ENCODE results near the gene UROS. TPM values are rescaled to one million over a fixed set of nuclear protein-coding genes. Genes with fewer than 3 reads are reported as not detected.

The UROS gene
- total RNA-seq, 4 donors from 2014 or later = 29.7 to 46.5 (median 36.4) TPM

- H3K36me3 ChIP-seq = peaks cover 20 to 52% (median 49%) of the 10 kb centered on the region in 4 donors
- intact Hi-C loops (cut with DNase I) = no loop called here
- no peak overlapping the region for H3K4me3 ChIP-seq
- H3K27me3 ChIP-seq = no peaks in the 10 kb centered on the region
- 97% methylated on average over 7 of the region's 17 CpGs for WGBS
- DNase-seq (ENCODE audit: extremely low spot score) = no peak
- no peak for TF ChIP-seq POLR2A (IDR thresholded peaks at IDR 0.05; ENCODE audit: low read depth)
- no peak for TF ChIP-seq POLR2AphosphoS5 (IDR thresholded peaks at IDR 0.05)
- TF ChIP-seq EP300 (IDR thresholded peaks at IDR 0.05) = no peak
- TF ChIP-seq, protein P1, sequence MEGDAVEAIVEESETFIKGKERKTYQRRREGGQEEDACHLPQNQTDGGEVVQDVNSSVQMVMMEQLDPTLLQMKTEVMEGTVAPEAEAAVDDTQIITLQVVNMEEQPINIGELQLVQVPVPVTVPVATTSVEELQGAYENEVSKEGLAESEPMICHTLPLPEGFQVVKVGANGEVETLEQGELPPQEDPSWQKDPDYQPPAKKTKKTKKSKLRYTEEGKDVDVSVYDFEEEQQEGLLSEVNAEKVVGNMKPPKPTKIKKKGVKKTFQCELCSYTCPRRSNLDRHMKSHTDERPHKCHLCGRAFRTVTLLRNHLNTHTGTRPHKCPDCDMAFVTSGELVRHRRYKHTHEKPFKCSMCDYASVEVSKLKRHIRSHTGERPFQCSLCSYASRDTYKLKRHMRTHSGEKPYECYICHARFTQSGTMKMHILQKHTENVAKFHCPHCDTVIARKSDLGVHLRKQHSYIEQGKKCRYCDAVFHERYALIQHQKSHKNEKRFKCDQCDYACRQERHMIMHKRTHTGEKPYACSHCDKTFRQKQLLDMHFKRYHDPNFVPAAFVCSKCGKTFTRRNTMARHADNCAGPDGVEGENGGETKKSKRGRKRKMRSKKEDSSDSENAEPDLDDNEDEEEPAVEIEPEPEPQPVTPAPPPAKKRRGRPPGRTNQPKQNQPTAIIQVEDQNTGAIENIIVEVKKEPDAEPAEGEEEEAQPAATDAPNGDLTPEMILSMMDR (IDR thresholded peaks at IDR 0.05) = no peak
- H3K4me1 ChIP-seq = no peaks in the 10 kb centered on the region
- H3K27ac ChIP-seq (replicated peaks in 1 of 4) = no peak overlapping the region
- H3K9me3 ChIP-seq = no peaks in the 10 kb centered on the region
These were observed 34.7 kb downstream of the UROS start for GRCh38 chr10:125788156-125789034.

DNA sequence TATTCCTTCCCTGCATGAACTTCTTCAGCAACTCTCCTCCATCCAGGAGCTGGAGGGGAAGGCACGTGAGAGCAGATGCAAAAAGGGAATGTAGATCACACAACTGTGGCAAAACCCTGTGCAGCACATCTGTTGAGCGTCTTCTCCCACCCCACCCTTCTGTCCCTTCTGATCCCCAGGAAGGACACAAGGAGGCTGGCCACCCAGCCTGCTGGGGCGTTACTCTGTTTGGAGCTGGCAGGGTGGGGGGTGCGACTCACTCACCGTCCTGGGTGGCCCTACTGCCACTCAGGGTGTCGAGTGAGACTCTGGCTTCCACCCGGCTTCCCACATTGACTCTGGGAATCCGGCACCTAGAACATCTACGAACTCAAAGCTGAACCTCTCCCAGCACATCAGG is 37.3 kb downstream of the UROS start:
- H3K9me3 ChIP-seq = no peaks in the 10 kb centered on the region
- no peak overlapping the region for H3K4me3 ChIP-seq
- 80% methylated on average over 6 of the region's 9 CpGs for WGBS
- no peaks in the 10 kb centered on the region for H3K27me3 ChIP-seq
- H3K4me1 ChIP-seq = no peaks in the 10 kb centered on the region
- TF ChIP-seq, protein P1 (IDR thresholded peaks at IDR 0.05) = no peak
- TF ChIP-seq EP300 (IDR thresholded peaks at IDR 0.05) (no peak), POLR2A (IDR thresholded peaks at IDR 0.05; ENCODE audit: low read depth) (no peak), POLR2AphosphoS5 (IDR thresholded peaks at IDR 0.05) (no peak)
- intact Hi-C loops (cut with DNase I) = no loop called here
- H3K27ac ChIP-seq (replicated peaks in 1 of 4) = no peak overlapping the region
- peaks cover 9 to 31% (median 27%) of the 10 kb centered on the region in 4 donors for H3K36me3 ChIP-seq
- no peak for DNase-seq (ENCODE audit: extremely low spot score)

GRCh38 chr10:125783957-125784356 is 39.1 kb downstream of the UROS start:
- intact Hi-C loops (cut with DNase I) = no loop called here
- no peaks in the 10 kb centered on the region for H3K9me3 ChIP-seq
- no peak overlapping the region for H3K4me3 ChIP-seq
- no peak overlapping the region for H3K27ac ChIP-seq (replicated peaks in 1 of 4)
- TF ChIP-seq POLR2A (IDR thresholded peaks at IDR 0.05; ENCODE audit: low read depth) (no peak), EP300 (IDR thresholded peaks at IDR 0.05) (no peak), POLR2AphosphoS5 (IDR thresholded peaks at IDR 0.05) (no peak)
- TF ChIP-seq, protein P1 (IDR thresholded peaks at IDR 0.05) = no peak
- H3K4me1 ChIP-seq = no peaks in the 10 kb centered on the region
- H3K36me3 ChIP-seq = peaks cover 9 to 20% (median 15%) of the 10 kb centered on the region in 4 donors
- DNase-seq (ENCODE audit: extremely low spot score) = no peak
- WGBS = 88% methylated on average over 6 of the region's 6 CpGs
- no peaks in the 10 kb centered on the region for H3K27me3 ChIP-seq

- WGBS = 88% methylated on average over 3 of the region's 7 CpGs
- intact Hi-C loops (cut with DNase I) = no loop called here
- H3K27ac ChIP-seq (replicated peaks in 1 of 4) = no peak overlapping the region
- no peak for TF ChIP-seq POLR2AphosphoS5 (IDR thresholded peaks at IDR 0.05)
- TF ChIP-seq, protein P1 (IDR thresholded peaks at IDR 0.05) = no peak
- H3K36me3 ChIP-seq = peaks cover 3 to 14% (median 10%) of the 10 kb centered on the region in 4 donors
- no peaks in the 10 kb centered on the region for H3K27me3 ChIP-seq
- H3K4me1 ChIP-seq = no peaks in the 10 kb centered on the region
- H3K4me3 ChIP-seq = no peak overlapping the region
- H3K9me3 ChIP-seq = no peaks in the 10 kb centered on the region
- DNase-seq (ENCODE audit: extremely low spot score) = no peak
These were observed 39.6 kb downstream of the UROS start for GRCh38 chr10:125783408-125783807.
